ENCODE results near the gene TMEFF1.
A peak's percentile ranks its signal among the peaks of the same experiment; 100 is the strongest.

TMEFF1 gene

GRCh38 chr9:100472788-100473275 is at the start of gene TMEFF1:
TSS of gene TMEFF1 (plus strand) at chr9:100473149. CDS start at chr9:100473545, 396 bp downstream.
- H3K36me3 ChIP-seq (ENCODE audit: control insufficient read depth, insufficient read depth, low read length): no peaks in the 10 kb centered on the region
- H3K27me3 ChIP-seq (replicated peaks; ENCODE audit: control insufficient read depth, insufficient read depth, low read length): peaks cover 3% of the 10 kb centered on the region; the same call in 1 of the 2 replicates
- peak within 1 kb of the TSS; percentile 47 for H3K4me3 ChIP-seq (replicated peaks; ENCODE audit: low read depth, low read length)
- DNase-seq (ENCODE audit: extremely low read depth, insufficient read length): peak; percentile 39
- no peak for TF ChIP-seq CTCF (IDR thresholded peaks at IDR 0.05; ENCODE audit: insufficient read depth, low read length, poor library complexity, severe bottlenecking)

- Histone ChIP-seq H3K4me3 (replicated peaks; ENCODE audit: low read depth, low read length) (no peak overlapping the region), H3K27me3 (replicated peaks; ENCODE audit: control insufficient read depth, insufficient read depth, low read length) (no peaks in the 10 kb centered on the region; the same call in 1 of the 2 replicates), H3K36me3 (ENCODE audit: control insufficient read depth, insufficient read depth, low read length) (no peaks in the 10 kb centered on the region)
- no peak for DNase-seq (ENCODE audit: extremely low read depth, insufficient read length)
- no peak for TF ChIP-seq CTCF (IDR thresholded peaks at IDR 0.05; ENCODE audit: insufficient read depth, low read length, poor library complexity, severe bottlenecking)
These were observed 47.2 kb upstream of the TMEFF1 start for GRCh38 chr9:100425758-100426157.

- H3K36me3 ChIP-seq (ENCODE audit: control insufficient read depth, insufficient read depth, low read length): no peaks in the 10 kb centered on the region
These were observed 46.8 kb upstream of the TMEFF1 start for GRCh38 chr9:100426189-100426529.

GRCh38 chr9:100426530-100427365 is 46.2 kb upstream of the TMEFF1 start, which contains the start of gene MSANTD3:
TSS of gene MSANTD3 (plus strand) at chr9:100427143. CDS start at chr9:100441939, 14,796 bp downstream.
- peak; percentile 79 for DNase-seq (ENCODE audit: extremely low read depth, insufficient read length)
- no peaks in the 10 kb centered on the region; the same call in 1 of the 2 replicates for H3K27me3 ChIP-seq (replicated peaks; ENCODE audit: control insufficient read depth, insufficient read depth, low read length)
- H3K36me3 ChIP-seq (ENCODE audit: control insufficient read depth, insufficient read depth, low read length): no peaks in the 10 kb centered on the region
- H3K4me3 ChIP-seq (replicated peaks; ENCODE audit: low read depth, low read length): peak within 1 kb of the TSS; percentile 79
- TF ChIP-seq CTCF (IDR thresholded peaks at IDR 0.05; ENCODE audit: insufficient read depth, low read length, poor library complexity, severe bottlenecking): no peak

More at GRCh38 chr9:100426189-100426529, 46.8 kb upstream of the TMEFF1 start:
- DNase-seq (ENCODE audit: extremely low read depth, insufficient read length): no peak
- no peak for TF ChIP-seq CTCF (IDR thresholded peaks at IDR 0.05; ENCODE audit: insufficient read depth, low read length, poor library complexity, severe bottlenecking)
- Histone ChIP-seq H3K4me3 (replicated peaks; ENCODE audit: low read depth, low read length) (peak overlapping the region; percentile 65; the same call in 1 of the 2 replicates), H3K27me3 (replicated peaks; ENCODE audit: control insufficient read depth, insufficient read depth, low read length) (no peaks in the 10 kb centered on the region; the same call in 1 of the 2 replicates)

- peak; percentile 61 for DNase-seq (ENCODE audit: extremely low read depth, insufficient read length)
These were observed 45.3 kb upstream of the TMEFF1 start for GRCh38 chr9:100427366-100428263.

More at GRCh38 chr9:100427366-100428263, 45.3 kb upstream of the TMEFF1 start:
- Histone ChIP-seq H3K27me3 (replicated peaks; ENCODE audit: control insufficient read depth, insufficient read depth, low read length) (no peaks in the 10 kb centered on the region), H3K36me3 (ENCODE audit: control insufficient read depth, insufficient read depth, low read length) (no peaks in the 10 kb centered on the region; the same call in 1 of the 2 replicates), H3K4me3 (replicated peaks; ENCODE audit: low read depth, low read length) (peak overlapping the region; percentile 79)
- no peak for TF ChIP-seq CTCF (IDR thresholded peaks at IDR 0.05; ENCODE audit: insufficient read depth, low read length, poor library complexity, severe bottlenecking)
